Esophagus muscularis mucosa (tissue), 3 donors: ENCODE measurements around the gene PAM.

ENCODE experiments used
- POLR2A ChIP-seq: fragments of 450-650 bp; IDR thresholded peaks from one replicate; pipeline ENCODE4 v1.6.1; 2017; ENCODE audit warnings: antibody characterized with exemption, moderate library complexity, mild to moderate bottlenecking, low read depth
- TF ChIP-seq, protein P1 (sequence below), 3 experiments: fragments of 200-600 bp in 2 of 3; fragments of 450-650 bp in 1 of 3; sonication (generic) in 2 of 3; IDR thresholded peaks; one replicate each; pipeline ENCODE4 v1.5.1; 2017 to 2019; ENCODE audit warnings: antibody characterized with exemption in 3 of 3, mild to moderate bottlenecking in 2 of 3, moderate library complexity in 1 of 3

DNA sequence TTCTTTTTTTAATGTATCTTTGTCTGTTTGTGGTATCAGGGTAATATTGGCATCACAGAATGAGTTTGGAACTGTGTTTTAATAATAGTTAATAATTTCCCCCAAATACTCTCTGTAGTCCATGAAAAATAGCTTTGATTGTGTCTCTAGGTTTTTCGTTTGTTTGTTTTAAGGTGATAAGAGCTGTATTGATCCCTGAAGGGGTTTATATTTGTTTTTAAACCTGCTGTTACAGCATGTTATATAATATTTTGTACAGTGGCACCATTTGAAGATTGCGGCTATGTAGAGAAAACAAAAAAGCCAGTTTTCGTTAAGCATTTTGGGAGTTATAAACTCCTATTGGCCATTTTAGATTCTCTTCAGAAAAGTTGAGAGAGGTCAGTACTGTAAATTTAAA is 15.7 kb downstream of the PAM start:
- TF ChIP-seq, protein P1, sequence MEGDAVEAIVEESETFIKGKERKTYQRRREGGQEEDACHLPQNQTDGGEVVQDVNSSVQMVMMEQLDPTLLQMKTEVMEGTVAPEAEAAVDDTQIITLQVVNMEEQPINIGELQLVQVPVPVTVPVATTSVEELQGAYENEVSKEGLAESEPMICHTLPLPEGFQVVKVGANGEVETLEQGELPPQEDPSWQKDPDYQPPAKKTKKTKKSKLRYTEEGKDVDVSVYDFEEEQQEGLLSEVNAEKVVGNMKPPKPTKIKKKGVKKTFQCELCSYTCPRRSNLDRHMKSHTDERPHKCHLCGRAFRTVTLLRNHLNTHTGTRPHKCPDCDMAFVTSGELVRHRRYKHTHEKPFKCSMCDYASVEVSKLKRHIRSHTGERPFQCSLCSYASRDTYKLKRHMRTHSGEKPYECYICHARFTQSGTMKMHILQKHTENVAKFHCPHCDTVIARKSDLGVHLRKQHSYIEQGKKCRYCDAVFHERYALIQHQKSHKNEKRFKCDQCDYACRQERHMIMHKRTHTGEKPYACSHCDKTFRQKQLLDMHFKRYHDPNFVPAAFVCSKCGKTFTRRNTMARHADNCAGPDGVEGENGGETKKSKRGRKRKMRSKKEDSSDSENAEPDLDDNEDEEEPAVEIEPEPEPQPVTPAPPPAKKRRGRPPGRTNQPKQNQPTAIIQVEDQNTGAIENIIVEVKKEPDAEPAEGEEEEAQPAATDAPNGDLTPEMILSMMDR (IDR thresholded peaks at IDR 0.05): no peak
- no peak for TF ChIP-seq POLR2A
